ENCODE results near the gene DIDO1. TPM values are rescaled to one million over a fixed set of nuclear protein-coding genes. Genes with fewer than 3 reads are reported as not detected.

DIDO1 gene
- total and polyA plus RNA-seq, 9 of the 15 experiments (the other 6 are each of a cell fraction or from before 2014, with no cell fraction given): 4.4 to 46.8 (median 31.2) TPM

GRCh38 chr20:62875419-62876361, 50.6 kb downstream of the DIDO1 start (continued):
- TF ChIP-seq MITF (IDR thresholded peaks at IDR 0.05): peak; percentile 90
- TF ChIP-seq ZNF436 (CRISPR knock-in tag; IDR thresholded peaks at IDR 0.05): no peak
- TF ChIP-seq RBM15 (IDR thresholded peaks at IDR 0.05; ENCODE audit: insufficient read depth, low read length): no peak
- no peak for TF ChIP-seq ESRRA (IDR thresholded peaks at IDR 0.05; ENCODE audit: borderline replicate concordance, low read depth)
- peak; percentile 78 for TF ChIP-seq E2F4 (CRISPR knock-in tag; IDR thresholded peaks at IDR 0.05; ENCODE audit: low read depth)
- TF ChIP-seq CHD2 (IDR thresholded peaks at IDR 0.05; ENCODE audit: low read depth, low read length): peak; percentile 64; the same call in 1 of the 2 replicates
- peak; percentile 45; the same call in 1 of the 2 replicates for TF ChIP-seq L3MBTL2 (IDR thresholded peaks at IDR 0.05)
- no peak for TF ChIP-seq RUNX1 (IDR thresholded peaks at IDR 0.05; ENCODE audit: low read depth)
- no peak for TF ChIP-seq RHOXF2B (CRISPR knock-in tag; conservative IDR thresholded peaks at IDR 0.05)
- no peak for TF ChIP-seq ERF (CRISPR knock-in tag; IDR thresholded peaks at IDR 0.05)
- TF ChIP-seq ZMIZ1 (IDR thresholded peaks at IDR 0.05; ENCODE audit: low read depth in 2 of 2, low read length in 2 of 2): peak in 1 of 2 experiments; percentile 62; a peak in 1 of 4 replicates
- no peak for TF ChIP-seq CLOCK (CRISPR knock-in tag; IDR thresholded peaks at IDR 0.05; ENCODE audit: borderline replicate concordance)
- no peak for TF ChIP-seq KLF1 (tag; IDR thresholded peaks at IDR 0.05)
- TF ChIP-seq SAFB2 (IDR thresholded peaks at IDR 0.05; ENCODE audit: borderline replicate concordance, low read depth, low read length, severe bottlenecking): no peak
- TF ChIP-seq CHCHD3 (CRISPR knock-in tag; IDR thresholded peaks at IDR 0.05): no peak

Measured in K562 (cell line).